Renal pelvis (tissue), 12 donors: ENCODE data around the gene GCNT4. TPM values are rescaled to one million over a fixed set of nuclear protein-coding genes. Genes with fewer than 3 reads are reported as not detected.
"Not testable (repeated sequence)": the region's sequence is repeated elsewhere in the genome, so short reads cannot be mapped to it uniquely, and the experiment has no call there.

Source experiments
- DNase-seq: peaks from one replicate; pipeline ENCODE4 v3.0.0-alpha.2; 2013
- long read RNA-seq, 16 experiments: transcript quantifications; one replicate each; lab custom pipeline, GENCODE V29; 2026
- polyA plus RNA-seq, 3 donors: library from polyadenylated mRNA; unstranded; fragments of 120-200 nt; gene quantifications; one replicate each; pipeline ENCODE4 v1.2.1, GENCODE V29; 2013; ENCODE audit not compliant: insufficient read length in 3 of 3

The GCNT4 gene, protein sequence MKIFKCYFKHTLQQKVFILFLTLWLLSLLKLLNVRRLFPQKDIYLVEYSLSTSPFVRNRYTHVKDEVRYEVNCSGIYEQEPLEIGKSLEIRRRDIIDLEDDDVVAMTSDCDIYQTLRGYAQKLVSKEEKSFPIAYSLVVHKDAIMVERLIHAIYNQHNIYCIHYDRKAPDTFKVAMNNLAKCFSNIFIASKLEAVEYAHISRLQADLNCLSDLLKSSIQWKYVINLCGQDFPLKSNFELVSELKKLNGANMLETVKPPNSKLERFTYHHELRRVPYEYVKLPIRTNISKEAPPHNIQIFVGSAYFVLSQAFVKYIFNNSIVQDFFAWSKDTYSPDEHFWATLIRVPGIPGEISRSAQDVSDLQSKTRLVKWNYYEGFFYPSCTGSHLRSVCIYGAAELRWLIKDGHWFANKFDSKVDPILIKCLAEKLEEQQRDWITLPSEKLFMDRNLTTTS
- polyA plus RNA-seq: 10 to 100 TPM; 13.3 to 16.1 (median 14.3) TPM
- long read RNA-seq, donor 1, full-length matches to known transcripts: 23 of 23 reads
- long read RNA-seq, donor 1, partial matches to known transcripts: 0 of 23 reads
- long read RNA-seq, donor 1, other reads (novel, unspliced or antisense): 0 of 23 reads
- long read RNA-seq, donor 2, full-length matches to known transcripts: 25 of 25 reads
- long read RNA-seq, donor 2, partial matches to known transcripts: 0 of 25 reads
- long read RNA-seq, donor 2, other reads (novel, unspliced or antisense): 0 of 25 reads
- long read RNA-seq, donor 3, full-length matches to known transcripts: 27 of 27 reads
- long read RNA-seq, donor 3, partial matches to known transcripts: 0 of 27 reads
- long read RNA-seq, donor 3, other reads (novel, unspliced or antisense): 0 of 27 reads
- long read RNA-seq, donor 4, full-length matches to known transcripts: 25 of 25 reads
- long read RNA-seq, donor 4, partial matches to known transcripts: 0 of 25 reads
- long read RNA-seq, donor 4, other reads (novel, unspliced or antisense): 0 of 25 reads
- long read RNA-seq, donor 5, full-length matches to known transcripts: 6 of 6 reads
- long read RNA-seq, donor 5, partial matches to known transcripts: 0 of 6 reads
- long read RNA-seq, donor 5, other reads (novel, unspliced or antisense): 0 of 6 reads
- long read RNA-seq, donor 6, full-length matches to known transcripts: 52 of 52 reads
- long read RNA-seq, donor 6, partial matches to known transcripts: 0 of 52 reads
- long read RNA-seq, donor 6, other reads (novel, unspliced or antisense): 0 of 52 reads
- long read RNA-seq, donor 7, full-length matches to known transcripts: 21 of 21 reads
- long read RNA-seq, donor 7, partial matches to known transcripts: 0 of 21 reads
- long read RNA-seq, donor 7, other reads (novel, unspliced or antisense): 0 of 21 reads
- long read RNA-seq, donor 8: 0 reads
- long read RNA-seq, donor 9, full-length matches to known transcripts: 21 of 21 reads
- long read RNA-seq, donor 9, partial matches to known transcripts: 0 of 21 reads
- long read RNA-seq, donor 9, other reads (novel, unspliced or antisense): 0 of 21 reads
- long read RNA-seq, donor 10, full-length matches to known transcripts: 29 of 29 reads
- long read RNA-seq, donor 10, partial matches to known transcripts: 0 of 29 reads
- long read RNA-seq, donor 10, other reads (novel, unspliced or antisense): 0 of 29 reads
- long read RNA-seq, donor 11, full-length matches to known transcripts: 27 of 27 reads
- long read RNA-seq, donor 11, partial matches to known transcripts: 0 of 27 reads
- long read RNA-seq, donor 11, other reads (novel, unspliced or antisense): 0 of 27 reads
- long read RNA-seq, donor 12, full-length matches to known transcripts: 56 of 56 reads
- long read RNA-seq, donor 12, partial matches to known transcripts: 0 of 56 reads
- long read RNA-seq, donor 12, other reads (novel, unspliced or antisense): 0 of 56 reads
- long read RNA-seq, donor 13, full-length matches to known transcripts: 27 of 27 reads
- long read RNA-seq, donor 13, partial matches to known transcripts: 0 of 27 reads
- long read RNA-seq, donor 13, other reads (novel, unspliced or antisense): 0 of 27 reads
- long read RNA-seq, donor 14, full-length matches to known transcripts: 33 of 33 reads
- long read RNA-seq, donor 14, partial matches to known transcripts: 0 of 33 reads
- long read RNA-seq, donor 14, other reads (novel, unspliced or antisense): 0 of 33 reads
- long read RNA-seq, donor 15, full-length matches to known transcripts: 47 of 47 reads
- long read RNA-seq, donor 15, partial matches to known transcripts: 0 of 47 reads
- long read RNA-seq, donor 15, other reads (novel, unspliced or antisense): 0 of 47 reads
- long read RNA-seq, donor 16, full-length matches to known transcripts: 26 of 26 reads
- long read RNA-seq, donor 16, partial matches to known transcripts: 0 of 26 reads
- long read RNA-seq, donor 16, other reads (novel, unspliced or antisense): 0 of 26 reads

DNA sequence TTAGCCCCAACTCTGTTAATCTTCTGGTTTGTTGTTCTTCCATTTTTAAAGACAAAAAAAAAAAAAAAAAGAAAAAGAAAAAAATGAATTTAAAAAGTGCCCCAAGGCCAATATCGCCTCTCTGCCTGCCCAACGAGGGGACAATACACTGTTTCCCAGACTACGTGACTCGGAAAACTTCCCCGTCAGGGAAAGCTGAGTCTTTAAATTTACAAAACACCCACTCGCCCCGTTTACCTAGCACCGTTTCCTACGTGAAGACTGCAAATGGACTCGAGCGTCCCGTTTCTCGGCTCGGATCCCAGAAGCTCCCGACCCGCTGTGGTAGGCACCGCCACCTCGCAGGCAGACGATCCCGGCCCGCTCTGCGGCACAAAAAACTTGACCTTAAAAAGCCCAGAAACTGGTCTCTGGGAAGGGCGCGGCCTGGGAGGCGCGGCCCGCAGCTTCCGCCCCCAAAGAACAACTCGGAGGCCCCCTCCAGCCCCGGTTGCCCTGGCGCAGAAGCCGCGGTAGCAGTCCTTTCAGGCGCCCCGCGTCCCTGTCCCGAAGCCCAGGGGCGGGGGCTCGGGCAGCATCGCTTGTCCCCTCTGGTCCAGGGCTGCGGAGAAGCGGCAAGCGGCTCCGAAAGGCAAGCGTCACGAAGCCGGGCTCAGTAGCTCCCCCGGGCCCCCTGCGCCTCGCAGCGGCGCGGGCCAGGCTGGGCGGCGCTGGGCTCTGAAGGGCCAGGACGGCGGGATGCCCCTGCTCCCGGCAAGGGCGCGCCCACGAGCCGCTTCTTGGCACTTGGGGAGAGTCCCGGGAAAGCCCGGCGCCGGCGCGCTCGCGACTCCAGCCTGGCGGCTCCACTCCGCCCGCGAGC, at the start of gene GCNT4:
Gene GCNT4, minus strand, starts transcription at position 367 of the 862 bp plus-strand sequence. CDS start 22,521 bp downstream, outside the sequence.
- peak; percentile 34 for DNase-seq

DNA sequence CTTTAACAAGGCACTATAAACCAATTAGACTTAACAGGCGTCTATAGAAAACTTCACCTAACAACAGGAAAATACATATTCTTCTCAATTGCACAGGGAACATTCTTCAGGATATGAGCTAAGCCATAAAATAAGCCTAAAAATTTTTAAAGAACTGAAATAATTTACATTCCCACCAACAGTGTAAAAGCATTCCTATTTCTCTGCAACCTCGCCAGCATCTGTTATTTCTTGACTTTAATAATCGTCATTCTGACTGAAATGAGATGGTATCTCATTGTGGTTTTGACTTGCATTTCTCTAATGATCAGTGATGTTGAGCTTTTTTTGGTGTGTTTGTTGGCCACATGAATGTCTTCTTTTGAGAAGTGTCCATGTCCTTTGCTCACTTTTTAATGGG, 43.6 kb upstream of the GCNT4 start:
- DNase-seq: not testable (repeated sequence)

DNA sequence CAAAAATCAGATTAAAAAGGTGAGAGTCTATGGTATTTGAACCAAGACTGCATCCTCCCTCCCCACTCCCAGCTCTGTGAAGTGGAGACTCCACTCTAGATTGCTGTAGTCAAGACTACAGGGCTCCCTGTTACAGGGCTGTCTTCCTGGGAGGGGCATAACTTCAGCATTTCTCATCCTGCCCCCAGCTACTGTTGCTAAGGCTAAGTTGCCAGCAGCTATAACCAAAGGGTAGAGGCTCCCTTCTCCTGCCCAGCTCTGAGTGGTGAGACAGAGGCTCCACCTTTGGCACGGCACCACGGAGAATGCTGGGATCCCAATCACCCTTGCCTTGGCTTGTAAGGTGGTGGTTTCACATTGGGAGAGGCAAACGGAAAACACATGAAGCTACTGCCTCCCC, 39.2 kb upstream of the GCNT4 start:
- no peak for DNase-seq

DNA sequence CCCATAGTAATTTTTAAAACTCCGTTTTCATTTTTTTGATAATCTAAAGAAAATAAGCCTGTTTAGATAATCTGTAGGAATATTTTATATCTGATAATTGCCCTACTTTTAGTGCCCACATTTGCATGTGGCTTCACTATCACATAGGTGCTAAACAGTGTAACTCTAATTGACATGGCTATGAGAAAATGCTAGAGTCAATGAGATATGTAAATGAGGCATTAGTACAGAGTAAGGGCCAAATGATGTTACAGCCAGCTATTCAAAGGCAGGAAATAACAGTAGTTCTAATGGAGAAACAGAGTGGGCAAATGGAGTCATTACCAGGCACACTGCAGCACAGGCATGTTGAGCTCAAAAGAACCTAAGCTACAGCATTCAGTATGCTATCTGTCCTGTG, 37.3 kb upstream of the GCNT4 start:
- DNase-seq: no peak

DNA sequence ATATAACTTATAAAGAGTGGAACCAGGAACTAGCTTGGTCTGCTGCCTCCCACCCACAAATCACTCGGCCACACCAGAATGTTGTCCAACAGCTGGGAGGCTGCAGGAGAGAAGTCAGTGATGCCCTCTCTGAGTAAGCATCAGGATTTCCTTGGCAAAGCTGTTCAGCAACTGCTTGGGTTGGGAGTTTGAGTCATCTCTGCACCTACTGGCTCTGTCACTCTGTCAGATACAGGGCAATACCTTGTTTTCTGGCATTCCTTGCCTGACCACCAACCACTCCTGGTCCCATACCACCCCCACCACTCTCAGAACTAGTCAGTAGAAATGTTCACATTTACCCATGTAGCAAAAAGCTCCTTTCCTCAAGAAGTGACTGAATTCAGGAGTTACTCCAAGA, 36.8 kb upstream of the GCNT4 start:
- no peak for DNase-seq

DNA sequence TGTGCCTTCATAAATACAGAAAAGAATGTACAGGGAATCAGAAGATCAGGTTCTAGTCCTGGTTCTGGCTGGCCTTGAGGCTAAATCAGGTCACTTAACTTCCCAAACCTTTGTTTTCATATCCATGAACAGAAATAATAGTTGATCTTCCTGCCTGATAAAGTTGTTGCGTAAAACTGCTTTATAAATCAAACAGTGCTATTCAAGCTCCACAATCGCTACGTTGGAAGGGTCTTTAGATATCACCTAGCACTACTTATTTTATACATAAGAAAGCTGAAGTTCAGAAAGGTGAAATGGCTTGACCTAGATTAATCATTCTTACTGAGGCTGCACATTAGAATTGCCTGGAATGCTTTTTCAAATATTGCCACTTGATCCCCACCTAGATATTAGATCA, 36.3 kb upstream of the GCNT4 start:
- DNase-seq: no peak

DNA sequence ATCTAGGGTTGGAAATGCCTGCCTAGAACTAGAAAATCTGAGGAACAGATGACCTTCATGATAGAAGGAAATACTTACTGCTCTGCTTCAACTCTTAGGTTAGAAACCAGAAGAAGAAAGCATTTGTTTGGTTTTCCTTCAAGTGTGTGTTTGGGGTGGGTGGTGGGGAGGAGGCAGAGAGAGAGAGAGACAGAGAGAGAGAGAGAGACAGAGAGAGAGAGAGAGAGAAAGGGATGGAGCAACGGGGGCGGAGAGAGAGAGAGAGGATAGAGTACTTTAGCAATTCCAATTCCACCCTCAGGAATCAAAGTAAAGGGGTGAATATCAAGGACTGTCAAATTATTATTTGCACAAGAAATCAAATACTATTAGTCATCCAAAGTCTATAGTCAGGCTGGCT, 29.2 kb upstream of the GCNT4 start:
- DNase-seq: no peak

DNA sequence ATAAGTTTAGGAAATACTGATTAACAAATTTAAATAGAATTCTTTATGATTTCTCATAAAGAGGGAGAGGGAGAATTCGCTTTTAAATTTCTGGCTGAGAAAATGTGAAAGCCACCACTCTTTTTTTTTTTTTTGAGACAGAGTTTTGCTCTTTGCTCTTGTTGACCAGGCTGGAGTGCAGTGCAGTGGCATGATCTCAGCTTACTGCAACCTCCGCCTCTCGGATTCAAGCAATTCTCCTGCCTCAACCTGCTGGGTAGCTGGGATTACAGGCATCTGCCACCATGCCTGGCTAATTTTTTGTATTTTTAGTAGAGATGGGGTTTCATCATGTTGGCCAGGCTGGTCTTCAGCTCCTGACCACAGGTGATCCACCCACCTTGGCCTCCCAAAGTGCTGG, 27.0 kb upstream of the GCNT4 start:
- not testable (repeated sequence) for DNase-seq

DNA sequence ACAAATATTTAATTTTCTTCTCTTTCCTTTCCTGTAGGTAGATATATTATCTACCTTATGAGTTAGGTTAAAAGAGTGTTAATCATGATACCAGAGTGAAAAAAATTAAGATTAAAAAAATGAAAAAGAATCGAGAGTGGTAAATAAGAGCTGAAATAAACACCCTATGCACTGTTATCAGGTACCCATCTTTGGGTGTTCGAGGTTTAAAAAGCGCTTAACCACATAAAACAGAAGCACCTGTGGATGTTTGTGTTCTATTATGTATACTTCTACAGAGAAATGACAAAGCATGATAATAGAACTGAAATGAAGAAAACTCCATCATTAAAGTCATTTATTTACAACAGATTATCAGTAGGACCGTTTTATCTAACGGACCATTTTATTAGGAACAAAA, 25.7 kb upstream of the GCNT4 start:
- no peak for DNase-seq

DNA sequence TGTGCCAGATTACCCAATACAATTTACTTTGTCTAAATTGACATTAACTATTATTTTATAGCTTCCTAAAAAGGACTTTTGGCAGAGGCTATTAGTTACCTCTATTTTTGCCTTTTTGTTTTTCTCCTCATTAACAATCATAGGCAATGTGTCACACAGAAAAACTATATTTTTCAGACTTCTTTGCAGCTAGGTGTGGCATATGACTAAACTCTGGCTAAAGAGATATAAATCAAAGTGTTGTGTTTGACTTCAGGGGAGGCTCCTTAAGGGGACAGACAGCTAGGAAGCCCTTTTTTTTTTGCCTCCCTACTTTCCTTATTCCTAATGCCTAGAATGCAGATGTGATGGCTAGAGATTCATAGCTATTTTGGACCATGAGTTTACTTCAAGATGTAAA, 19.7 kb upstream of the GCNT4 start:
- no peak for DNase-seq

DNA sequence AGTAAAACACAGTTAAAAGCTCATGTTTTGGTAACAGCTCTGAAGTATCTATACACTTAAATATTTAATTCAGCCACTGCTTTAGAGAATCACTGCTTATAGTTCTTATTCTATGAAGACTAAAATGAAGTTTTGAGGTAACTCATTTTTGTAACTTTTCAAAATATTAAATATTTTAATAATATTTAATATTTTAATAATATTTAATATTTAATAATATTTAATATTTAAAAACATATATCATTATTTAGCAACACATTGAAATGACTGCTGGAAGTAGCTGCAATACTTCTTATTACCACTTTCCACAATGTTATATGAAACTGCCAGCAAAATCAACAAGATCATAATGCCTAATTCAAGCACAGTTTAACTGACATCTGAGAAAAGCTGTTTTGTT, 18.7 kb upstream of the GCNT4 start:
- DNase-seq: no peak

DNA sequence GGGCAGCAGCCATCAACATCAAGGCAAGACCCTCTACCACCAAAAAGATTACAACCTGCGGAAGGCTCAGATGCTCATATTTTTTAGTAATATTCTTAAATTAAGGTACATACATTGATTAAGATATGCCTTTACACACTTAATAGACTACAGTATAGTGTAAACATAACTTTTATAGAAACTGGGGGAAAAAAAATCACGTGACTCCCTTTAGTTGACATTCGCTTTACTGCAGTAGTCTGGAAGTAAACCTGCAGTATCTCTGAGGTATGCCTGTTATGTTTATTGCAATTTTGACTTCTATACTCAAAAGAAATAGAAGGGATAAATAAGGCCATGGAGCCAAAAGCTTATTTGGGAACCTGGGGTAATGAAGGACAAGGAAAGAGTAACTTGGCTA, 15.1 kb upstream of the GCNT4 start:
- no peak for DNase-seq

DNA sequence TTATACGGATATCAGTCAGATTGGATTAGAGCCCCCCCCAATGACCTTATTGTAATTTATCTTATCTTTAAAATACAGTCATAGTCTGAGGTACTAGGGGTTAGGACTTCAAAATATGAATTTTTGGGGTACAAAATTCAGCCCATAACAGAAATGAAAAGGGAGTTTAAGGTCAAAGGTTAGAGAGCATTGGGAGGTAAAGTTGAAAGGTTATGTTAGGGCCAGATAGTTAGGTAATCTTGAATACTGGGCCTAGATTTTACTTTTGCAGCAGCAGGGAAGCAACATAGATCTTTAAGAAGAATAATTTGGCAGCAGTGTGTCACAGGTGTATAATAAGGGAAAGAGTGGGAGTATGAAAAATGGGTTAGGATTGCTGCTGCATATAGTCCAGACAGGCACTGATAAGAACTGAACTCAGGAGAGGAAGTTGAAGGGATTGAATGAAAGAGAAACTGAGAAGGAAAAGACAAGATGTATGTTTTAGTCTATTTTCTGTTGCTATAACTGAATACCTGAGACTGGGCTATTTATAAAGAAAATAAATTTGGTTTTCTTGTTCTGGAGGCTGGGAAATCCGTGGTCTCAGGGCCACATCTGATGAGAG, 10.7 kb upstream of the GCNT4 start:
- no peak for DNase-seq

DNA sequence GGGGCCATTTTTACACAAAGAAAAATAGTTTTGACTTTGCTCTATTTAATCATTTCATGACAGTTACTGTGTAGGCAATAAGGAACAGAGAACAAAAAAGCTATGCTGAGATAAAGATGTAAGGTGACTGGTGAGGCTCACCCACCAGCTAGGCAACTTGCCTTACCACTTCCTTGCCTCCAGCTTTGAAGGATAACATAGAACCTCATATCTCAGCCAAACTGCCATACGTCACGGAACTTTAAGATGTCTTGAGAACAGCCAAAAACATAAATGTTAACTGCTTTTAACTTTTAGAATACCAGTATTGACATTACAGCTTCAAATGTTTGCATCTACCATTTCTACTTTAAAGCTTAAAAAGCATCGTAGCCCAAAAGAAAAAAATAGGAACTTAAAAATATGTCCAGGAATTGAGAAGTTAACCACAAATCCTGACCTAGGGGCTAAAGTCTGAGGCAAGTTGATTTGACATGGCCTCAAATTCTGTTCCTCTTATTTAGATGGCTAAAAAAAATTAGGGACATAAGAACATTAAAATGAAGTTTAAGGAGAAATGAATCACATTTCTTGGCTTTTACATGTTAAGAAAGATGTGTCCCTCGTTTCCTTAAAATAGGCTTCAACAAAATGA, 7.7 kb upstream of the GCNT4 start:
- DNase-seq: no peak

DNA sequence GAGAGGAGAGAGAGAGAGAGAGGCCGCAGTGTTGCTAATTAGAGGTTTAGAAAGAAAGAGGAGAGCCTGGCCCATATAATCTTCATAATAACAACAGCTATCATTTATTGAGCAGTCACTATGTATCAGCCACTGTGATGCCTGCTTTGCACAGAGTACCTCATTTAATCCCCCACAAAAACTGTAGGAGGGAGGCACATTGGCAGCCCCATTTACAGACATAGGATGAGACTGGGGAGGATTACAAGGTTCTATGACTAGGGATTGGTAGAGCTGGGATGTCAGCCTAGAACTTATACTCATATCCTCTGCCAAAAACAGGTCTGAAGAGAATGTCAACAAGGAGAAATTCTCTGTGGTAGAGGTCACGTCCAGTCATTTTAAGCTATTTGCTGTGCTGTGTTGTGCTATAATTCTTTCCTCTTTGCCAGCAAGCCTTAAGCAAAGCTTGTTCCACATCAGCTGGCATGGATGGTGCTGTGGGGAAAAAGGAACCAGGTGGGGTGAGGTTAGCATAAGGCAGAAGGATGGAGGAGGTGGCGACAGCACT, 6.7 kb upstream of the GCNT4 start:
- no peak for DNase-seq

DNA sequence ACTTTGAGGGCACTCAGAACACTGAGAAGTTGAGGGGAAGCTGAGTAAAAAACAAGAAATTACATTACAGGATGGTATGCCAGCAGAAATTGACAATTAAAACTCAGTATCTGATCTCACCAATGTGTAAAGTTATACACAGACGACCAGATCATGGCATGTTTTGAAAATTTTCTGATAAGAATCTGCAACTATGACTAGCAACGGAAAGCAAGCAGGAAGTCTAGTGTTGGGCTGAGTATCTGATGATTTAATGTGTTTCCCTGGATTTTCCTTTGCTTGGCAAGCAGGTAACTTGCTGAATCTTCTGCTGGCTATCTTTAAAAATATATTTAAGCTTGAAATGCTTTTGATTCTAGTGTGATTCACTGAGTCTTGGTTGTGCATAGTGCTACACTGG, 5.2 kb upstream of the GCNT4 start:
- no peak for DNase-seq

DNA sequence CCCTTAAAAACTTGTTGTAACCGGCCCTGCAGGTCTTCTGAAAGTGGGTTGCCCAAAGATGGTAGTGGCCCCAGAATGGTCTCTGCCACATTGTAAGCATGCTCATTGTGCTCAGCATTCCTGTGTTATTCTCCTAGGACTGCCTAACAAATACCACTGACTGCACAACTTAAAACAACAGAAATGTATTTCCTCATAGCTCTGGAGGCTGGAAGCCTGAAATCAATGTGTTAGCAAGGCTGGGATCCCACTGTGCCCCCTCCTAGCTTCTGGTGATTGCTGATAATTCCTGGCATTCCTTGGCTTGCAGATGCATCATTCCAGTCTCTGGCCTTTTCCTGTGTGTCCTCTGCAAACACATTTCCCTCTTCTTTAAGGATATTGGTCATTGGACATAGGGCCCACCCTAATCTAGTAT, 3.4 kb upstream of the GCNT4 start:
- no peak for DNase-seq
